ENCODE measurements around the gene LEF1. TPM values are rescaled to one million over a fixed set of nuclear protein-coding genes. Genes with fewer than 3 reads are reported as not detected.

Gene LEF1
- total and polyA plus RNA-seq, 2 donors (not counting 3 experiments of a cell fraction or from before 2014, with no cell fraction given) = 0.46 TPM; not detected in 1

GRCh38 chr4:108055787-108056186 lies 112.9 kb downstream of the LEF1 start:
- ChIA-PET POLR2A (no interaction called here), CTCF (interaction anchor here (1.1 kb wide), 1 partner anchor 37 kb away, joined by 5 read pairs; no protein-coding TSS in a partner anchor)
- dilution Hi-C loops (cut with MboI; ENCODE audit: extremely low pct_ligation_motif_present, low sequenced_read_pairs) = no loop called here

More at GRCh38 chr4:108055787-108056186, 112.9 kb downstream of the LEF1 start:
- Histone ChIP-seq H4K20me1 (replicated peaks; ENCODE audit: control insufficient read depth, extremely low read depth, insufficient read depth, low read length) (no peaks in the 10 kb centered on the region), H3K36me3 (ENCODE audit: control insufficient read depth in 2 of 2, extremely low read depth in 1 of 2, insufficient read depth in 2 of 2, low read length in 2 of 2) (no peaks in the 10 kb centered on the region), H3K4me2 (ENCODE audit: insufficient read depth, low read length) (no peak overlapping the region), H3K4me1 (ENCODE audit: control insufficient read depth, extremely low read depth, insufficient read depth, low read length) (no peaks in the 10 kb centered on the region), H3K9ac (replicated peaks; ENCODE audit: extremely low read depth, insufficient read depth, low read length) (no peak overlapping the region), H3K9me3 (replicated peaks; ENCODE audit: control insufficient read depth, insufficient read depth, low read length) (no peaks in the 10 kb centered on the region), H2AFZ (ENCODE audit: low read depth, low read length) (no peak overlapping the region), H3K79me2 (ENCODE audit: control insufficient read depth, insufficient read depth, low read length) (no peaks in the 10 kb centered on the region), H3K27ac (ENCODE audit: insufficient read depth, low read depth, low read length) (no peak overlapping the region), H3K4me3 (replicated peaks in 1 of 3; ENCODE audit: insufficient read depth in 1 of 3, low read depth in 1 of 3, low read length in 3 of 3) (no peak overlapping the region), H3K27me3 (ENCODE audit: control insufficient read depth in 2 of 2, insufficient read depth in 2 of 2, low read length in 2 of 2) (peaks cover 3 to 4% of the 10 kb centered on the region in 2 experiments), H3K9me1 (replicated peaks; ENCODE audit: control insufficient read depth, extremely low read depth, insufficient read depth, low read length) (no peaks in the 10 kb centered on the region)
- TF ChIP-seq FOS (IDR thresholded peaks at IDR 0.05; ENCODE audit: borderline replicate concordance, insufficient read depth, low read length) = no peak
- TF ChIP-seq POLR2A (IDR thresholded peaks at IDR 0.05; ENCODE audit: low read depth, low read length) = no peak
- TF ChIP-seq GATA2 (IDR thresholded peaks at IDR 0.05; ENCODE audit: insufficient read depth, insufficient read length, low read depth, low read length) = no peak
- no peak for TF ChIP-seq MAX (IDR thresholded peaks at IDR 0.05; ENCODE audit: insufficient read depth, insufficient read length)
- TF ChIP-seq JUN (IDR thresholded peaks at IDR 0.05; ENCODE audit: borderline replicate concordance, insufficient read depth, insufficient read length, low read depth) = no peak
- TF ChIP-seq MYC (IDR thresholded peaks at IDR 0.05; ENCODE audit: low read depth, low read length) = no peak
- no peak for TF ChIP-seq CTCF (IDR thresholded peaks at IDR 0.05; ENCODE audit: extremely low read depth in 1 of 2, insufficient read depth in 1 of 2, low read depth in 1 of 2, low read length in 2 of 2)
- no peak for TF ChIP-seq POLR2AphosphoS5 (IDR thresholded peaks at IDR 0.05; ENCODE audit: insufficient read depth, low read depth, low read length)
- FAIRE-seq (no peak), DNase-seq (ENCODE audit: low read depth, low spot score) (no peak)
- no TSS peak for BruUV-seq (replicated peaks)
- intact Hi-C loops (cut with micrococcal nuclease) = no loop called here

Data from endothelial cell of umbilical vein (primary cell).